NCI-H510A treated with DMSO at 0.1 percent for 48 hours (cell line): ENCODE measurements around the gene SUSD4.

ENCODE experiments used
- DNase-seq: peaks from one replicate; lab custom pipeline; 2025; lab: John Stamatoyannopoulos, UW

Gene SUSD4

GRCh38 chr1:223358826-223359225, 5.2 kb downstream of the SUSD4 start:
- DNase-seq, result no peak

GRCh38 chr1:223355699-223356098, 8.3 kb downstream of the SUSD4 start:
- no peak for DNase-seq

DNA sequence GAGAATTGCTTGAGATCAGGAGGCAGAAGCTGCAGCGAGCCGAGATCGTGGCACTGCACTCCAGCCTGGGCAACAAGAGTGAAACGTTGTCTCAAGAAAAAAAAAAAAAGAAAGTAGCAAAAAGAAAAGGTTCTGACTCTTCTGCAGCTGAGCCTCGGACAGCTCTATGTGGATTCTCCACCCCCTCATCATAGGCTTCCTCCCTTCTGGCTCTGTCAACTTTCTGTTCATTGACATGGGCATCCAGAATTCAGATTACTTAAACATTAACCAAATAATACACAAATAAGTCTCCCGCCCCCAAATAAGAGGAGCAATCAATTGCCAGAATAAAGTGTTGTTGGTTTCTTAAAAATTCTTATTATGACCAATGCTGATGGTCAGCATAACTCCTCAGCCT, 10.0 kb downstream of the SUSD4 start:
- DNase-seq, result no peak

GRCh38 chr1:223352944-223353343, 11.0 kb downstream of the SUSD4 start:
- no peak for DNase-seq

- no peak for DNase-seq
Measured at GRCh38 chr1:223350361-223350908, 13.5 kb downstream of the SUSD4 start.

DNA sequence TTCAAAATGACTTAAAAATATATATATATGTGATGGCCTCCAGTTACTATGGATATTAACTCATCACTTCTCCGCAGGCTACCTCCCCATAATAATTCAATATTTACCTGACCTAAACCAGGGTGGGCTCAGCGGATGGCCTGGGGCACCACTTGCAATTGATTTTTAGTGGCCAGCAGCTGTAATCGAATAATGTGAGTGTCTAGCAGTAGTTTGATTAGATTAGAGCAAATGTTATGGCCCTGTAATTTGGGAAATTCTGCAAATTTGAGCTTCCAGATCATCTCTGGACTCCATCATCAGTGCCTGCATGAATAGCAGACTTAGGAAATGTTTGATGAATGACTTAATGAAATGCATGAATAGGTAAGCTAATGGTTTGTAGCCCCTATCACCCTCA, 14.7 kb downstream of the SUSD4 start:
- no peak for DNase-seq

DNA sequence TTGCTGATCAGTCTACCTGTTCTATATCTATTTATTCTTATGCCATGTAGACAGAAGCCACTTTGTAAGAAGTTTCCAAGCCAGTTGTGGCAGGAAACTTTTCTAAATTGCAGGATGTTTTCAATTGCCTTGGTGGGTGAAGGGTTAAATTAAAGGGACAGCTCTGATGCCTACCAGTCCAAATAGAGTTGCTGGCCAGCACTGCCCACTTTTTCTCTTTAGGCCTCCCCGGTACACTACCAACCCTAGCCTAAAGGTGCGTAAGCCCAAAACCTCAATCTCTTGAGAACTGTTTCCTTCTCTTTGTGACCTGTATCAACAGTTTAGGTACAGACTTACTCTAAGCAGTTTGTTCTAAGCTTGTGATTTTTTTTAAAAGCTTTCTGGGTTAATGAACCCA, 15.5 kb downstream of the SUSD4 start:
- DNase-seq, result no peak

GRCh38 chr1:223347583-223347982, 16.4 kb downstream of the SUSD4 start:
- no peak for DNase-seq

DNA sequence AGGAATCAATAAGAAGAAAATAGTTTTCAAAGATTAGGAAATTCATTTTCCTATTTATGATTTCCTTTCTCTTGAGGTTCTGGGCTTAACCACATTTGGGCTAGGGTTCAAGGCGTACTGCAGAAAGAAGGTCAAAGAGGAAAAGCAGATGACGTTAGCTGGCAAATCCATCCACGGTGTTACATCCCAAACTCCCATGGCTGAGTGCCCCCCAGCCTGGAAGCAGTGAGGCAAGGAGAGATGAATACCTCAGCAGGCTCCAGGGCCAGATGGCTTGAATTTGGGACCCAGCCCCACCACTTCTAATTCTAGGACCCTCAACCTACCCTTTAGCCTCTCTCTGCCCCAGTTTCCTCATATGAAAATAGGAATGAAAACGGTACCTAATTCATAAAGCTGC, 17.7 kb downstream of the SUSD4 start:
- no peak for DNase-seq

- no peak for DNase-seq
Measured at GRCh38 chr1:223345720-223346119, 18.3 kb downstream of the SUSD4 start.

DNA sequence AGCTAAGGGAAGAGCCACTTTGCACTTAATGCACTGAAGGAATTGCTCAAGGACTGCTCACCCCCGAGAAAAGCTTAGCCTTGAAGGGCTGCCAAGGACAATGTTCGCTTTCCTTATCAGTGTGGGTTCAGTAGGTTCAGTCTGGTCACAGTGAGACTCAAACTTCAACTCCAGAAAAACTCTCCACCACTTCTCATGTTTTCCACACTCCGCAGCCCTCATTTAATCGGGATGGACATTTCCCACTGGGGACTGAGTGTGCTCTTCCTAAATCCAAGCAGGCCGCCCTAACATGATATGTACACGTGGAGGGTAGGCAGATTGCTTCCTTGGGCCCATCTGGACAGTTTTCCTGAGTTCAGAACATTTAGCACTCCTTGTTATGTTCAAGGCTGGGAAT, 19.5 kb downstream of the SUSD4 start:
- no peak for DNase-seq

DNA sequence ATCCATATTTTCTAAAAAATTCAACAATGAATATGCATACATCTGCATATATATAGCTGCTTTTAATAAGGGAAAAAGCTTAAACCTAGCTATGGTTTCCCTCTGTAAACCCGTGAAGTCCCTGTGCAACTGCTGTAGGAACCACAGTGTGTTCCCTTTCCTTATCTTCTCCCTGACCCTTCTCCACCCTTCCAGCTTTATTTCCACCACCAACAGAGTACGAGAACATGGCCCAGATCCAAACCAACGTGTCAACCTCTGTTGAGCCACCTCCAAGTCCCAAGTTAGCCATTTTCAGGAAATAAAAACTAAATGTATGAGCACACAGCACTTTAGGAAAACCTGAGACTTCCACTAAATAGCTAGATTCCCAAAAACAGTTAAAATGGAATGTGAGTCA, 20.3 kb downstream of the SUSD4 start:
- no peak for DNase-seq

- DNase-seq, result no peak
Measured at GRCh38 chr1:223341121-223341520, 22.9 kb downstream of the SUSD4 start.

DNA sequence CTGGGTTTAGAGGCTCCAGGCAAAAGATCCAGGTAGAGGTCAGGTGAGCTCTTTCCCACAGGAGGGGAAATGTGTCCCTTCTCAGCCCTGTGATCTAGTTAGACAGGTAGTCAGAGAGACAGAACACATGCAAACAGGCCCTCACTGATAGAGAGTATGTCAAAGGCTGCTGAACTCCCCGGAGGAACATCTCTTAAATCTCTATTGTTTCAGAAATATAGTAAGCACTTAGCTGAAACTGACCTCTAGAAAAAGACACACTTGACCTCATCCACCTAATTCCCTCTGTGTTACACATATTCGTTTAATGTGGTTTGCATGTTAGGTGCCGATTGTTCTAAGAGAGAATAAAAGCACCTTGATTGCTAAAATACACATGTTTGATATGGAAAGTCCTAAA, 23.3 kb downstream of the SUSD4 start:
- DNase-seq, result peak; percentile 2

DNA sequence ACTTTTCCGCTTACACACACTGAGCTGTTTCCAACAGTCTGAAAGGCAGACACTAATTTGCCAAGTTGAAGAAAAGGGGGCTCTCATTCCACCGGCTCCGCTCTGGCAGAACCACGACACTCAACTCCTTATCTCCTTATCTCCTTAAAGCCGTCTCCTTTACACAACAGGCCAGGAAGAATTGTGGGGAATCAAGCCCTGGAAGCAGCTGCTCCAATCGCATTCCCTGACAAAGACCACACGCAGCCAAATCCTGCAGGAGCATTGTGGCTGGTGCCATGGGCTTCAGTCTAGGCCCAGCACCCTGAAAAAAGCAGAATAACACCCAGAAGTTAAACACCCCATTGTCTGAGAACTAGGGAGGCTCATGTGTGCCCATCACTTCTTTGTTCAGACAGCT, 24.1 kb downstream of the SUSD4 start:
- DNase-seq, result no peak

- no peak for DNase-seq
Measured at GRCh38 chr1:223338811-223339746, 24.9 kb downstream of the SUSD4 start.

DNA sequence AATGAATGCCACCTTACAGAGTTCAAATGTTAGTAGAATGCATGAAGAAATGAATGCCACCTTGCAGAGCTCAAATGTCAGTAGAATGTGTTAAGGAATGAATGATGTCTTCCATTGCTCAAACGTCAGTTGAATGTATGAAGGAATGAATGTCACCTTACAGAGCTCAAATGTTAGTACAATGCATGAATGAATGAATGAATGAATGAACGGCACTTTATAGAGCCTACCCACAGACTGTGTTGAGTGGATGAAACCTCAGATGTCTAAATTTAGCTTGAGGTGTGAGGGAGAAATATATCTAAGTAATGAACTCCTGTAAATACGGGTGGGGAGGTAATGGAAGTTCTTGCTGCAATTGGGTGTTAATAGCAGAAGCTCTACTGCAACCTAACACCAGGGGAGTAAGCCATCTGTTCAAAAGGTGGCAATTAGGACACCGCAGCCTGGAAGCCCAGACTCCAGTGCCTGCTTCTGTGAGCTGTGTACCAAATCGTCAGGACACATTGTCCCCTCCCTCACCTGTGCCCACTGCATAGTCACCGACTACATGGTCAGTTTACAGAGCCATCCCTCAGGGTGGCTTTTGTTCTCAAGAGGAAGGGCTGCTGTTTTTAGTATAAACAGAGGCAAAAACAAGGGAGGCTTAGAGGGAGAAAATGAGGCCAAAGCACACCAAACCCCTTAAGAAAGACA, 26.7 kb downstream of the SUSD4 start:
- DNase-seq, result peak; percentile 16

GRCh38 chr1:223334156-223334555, 29.8 kb downstream of the SUSD4 start:
- DNase-seq, result no peak

DNA sequence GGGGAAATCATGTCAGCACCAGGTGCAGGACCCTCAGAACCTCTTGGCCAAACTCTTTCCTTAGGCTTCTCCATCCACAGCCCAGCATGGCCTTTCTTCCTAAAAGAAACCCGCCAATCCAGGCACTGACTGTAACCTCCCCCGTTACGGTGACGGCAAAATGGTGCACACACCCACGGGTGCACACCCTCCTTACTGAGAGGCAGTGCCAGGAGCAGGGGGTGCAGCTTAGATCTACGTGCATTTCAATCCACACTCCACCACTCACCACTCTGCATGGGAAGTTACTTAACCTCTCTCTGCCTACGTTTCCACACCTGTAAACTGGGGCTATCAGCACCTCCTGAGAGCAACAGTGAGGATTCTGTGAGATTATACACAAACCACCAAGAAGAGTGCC, 31.0 kb downstream of the SUSD4 start:
- DNase-seq, result no peak

GRCh38 chr1:223331929-223332328, 32.0 kb downstream of the SUSD4 start:
- DNase-seq, result no peak

DNA sequence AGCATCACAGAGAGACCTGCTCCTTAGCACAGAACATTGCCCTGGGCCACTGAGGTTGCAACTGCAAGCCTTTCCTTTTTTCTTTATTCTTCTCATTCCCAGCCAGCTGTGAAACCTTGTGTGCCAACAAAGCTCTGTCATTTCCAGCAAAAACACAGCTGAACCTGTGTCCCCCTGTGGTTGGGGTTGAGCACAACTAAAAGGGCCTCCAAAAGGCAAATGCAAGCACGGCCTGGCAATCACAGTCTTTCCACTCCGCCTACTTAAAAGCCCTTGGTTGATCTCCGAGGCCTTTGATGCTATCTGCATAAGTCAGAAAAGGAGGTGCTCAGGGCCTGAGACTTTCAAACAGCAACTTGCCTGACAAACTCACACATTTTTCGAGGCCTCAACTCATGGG, 32.7 kb downstream of the SUSD4 start:
- no peak for DNase-seq

DNA sequence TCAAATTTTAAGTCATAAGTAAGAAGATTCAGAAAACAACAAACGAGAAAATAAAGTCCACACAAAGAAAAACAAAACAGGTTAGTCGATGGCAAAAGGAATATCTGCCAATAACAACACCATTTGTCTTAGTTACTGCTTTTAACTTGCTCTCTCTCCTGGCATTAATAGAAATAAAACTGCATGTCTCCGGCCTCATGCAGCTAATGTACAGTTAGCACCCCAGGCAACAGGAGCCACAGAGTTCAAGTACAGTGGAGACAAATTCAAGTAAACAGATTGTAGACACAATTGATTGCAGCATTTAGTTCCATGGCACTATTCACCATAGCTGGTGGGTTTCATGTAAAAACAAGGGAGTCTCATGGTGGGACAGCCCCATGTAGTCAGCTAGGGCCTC, 33.5 kb downstream of the SUSD4 start:
- no peak for DNase-seq
